Right lobe of liver (tissue), 6 donors: ENCODE data around the gene TNFRSF8. TPM values are rescaled to one million over a fixed set of nuclear protein-coding genes. Genes with fewer than 3 reads are reported as not detected.

ENCODE experiments used
- ATAC-seq, 4 donors: fragments of 200-7000 bp; cut with Tn5 transposase; one replicate each; pipeline ENCODE4 v1.9.1; 2020; ENCODE audit warnings: mild to moderate bottlenecking in 4 of 4, moderate library complexity in 4 of 4
- DNase-seq, 3 donors: peaks; one replicate each; pipeline ENCODE4 v3.0.0-alpha.2; 2020
- H3K27ac ChIP-seq, 3 donors: fragments of 200-600 bp; one replicate each; pipeline ENCODE4 v1.8.0; 2022
- H3K27me3 ChIP-seq, 2 donors: fragments of 200-600 bp; one replicate each; pipeline ENCODE4 v1.8.0; 2022
- H3K36me3 ChIP-seq, 4 donors: fragments of 200-600 bp; sonication (generic) in 1 of 4; one replicate each; pipeline versions ENCODE4 v1.5.1 to v1.8.0; 2017 to 2022; ENCODE audit warnings: control low read depth in 1 of 4
- H3K4me1 ChIP-seq, 4 donors: fragments of 200-600 bp; sonication (generic) in 1 of 4; one replicate each; pipeline versions ENCODE4 v1.5.1 to v1.8.0; 2017 to 2022; ENCODE audit warnings: control low read depth in 1 of 4
- H3K4me3 ChIP-seq, 3 donors: fragments of 200-600 bp; one replicate each; pipeline ENCODE4 v1.8.0; 2022
- H3K9me3 ChIP-seq, 4 donors: fragments of 200-600 bp; sonication (generic) in 1 of 4; one replicate each; pipeline versions ENCODE4 v1.5.1 to v1.8.0; 2017 to 2022; ENCODE audit warnings: control low read depth in 1 of 4
- POLR2A ChIP-seq: fragments of 450-650 bp; IDR thresholded peaks from one replicate; pipeline ENCODE4 v1.6.1; 2017; ENCODE audit warnings: antibody characterized with exemption, mild to moderate bottlenecking
- WGBS: methylation state at CpG from one replicate; pipeline ENCODE4 v1.1.6; 2018; ENCODE audit warnings: low coverage, low lambda C conversion rate; ENCODE audit not compliant: insufficient coverage; ENCODE audit errors: missing lambda C conversion rate; 5-methylcytosine and 5-hydroxymethylcytosine counted together
- intact Hi-C, 2 donors: fragments of 100-400 bp; cut with DNase I; formaldehyde crosslinking; loops; one replicate each; pipeline versions ENCODE4 v1.11.2 to v1.14.1; 2022
- total RNA-seq, 6 experiments: library from RNA; depleted of rRNA in 2 of 6; stranded (reverse); fragments of >200 nt in 2 of 6; fragmentation: NEBNext Ultra II Directional in 3 of 6; extraction: Animal tissue kit (Norgen Biotek cat#: 25700) in 3 of 6; gene quantifications; one replicate each; pipeline versions ENCODE4 v1.1.0 to v1.2.4, GENCODE V29; 2016 to 2023
- TF ChIP-seq, protein P1 (sequence below), 4 donors: fragments of 200-600 bp in 3 of 4; fragments of 450-650 bp in 1 of 4; IDR thresholded peaks; one replicate each; pipeline versions ENCODE4 v1.5.1 to v1.8.0; 2016 to 2022; ENCODE audit warnings: antibody characterized with exemption in 4 of 4, mild to moderate bottlenecking in 2 of 4
- donor health status: DM: no; HTN: yes; CAD: no.
- donor health status: DM: no; HTN: no; CAD: no.
- donor health status: DM: no; HTN: no; CAD: no.
- donor health status: DM: no; HTN: yes; CAD: no.
- donor health status: DM: no; HTN: yes; CAD: no.

Gene TNFRSF8
- total RNA-seq, 6 experiments from 2014 or later: 0.12 to 0.29 (median 0.19) TPM; not detected in 1

DNA sequence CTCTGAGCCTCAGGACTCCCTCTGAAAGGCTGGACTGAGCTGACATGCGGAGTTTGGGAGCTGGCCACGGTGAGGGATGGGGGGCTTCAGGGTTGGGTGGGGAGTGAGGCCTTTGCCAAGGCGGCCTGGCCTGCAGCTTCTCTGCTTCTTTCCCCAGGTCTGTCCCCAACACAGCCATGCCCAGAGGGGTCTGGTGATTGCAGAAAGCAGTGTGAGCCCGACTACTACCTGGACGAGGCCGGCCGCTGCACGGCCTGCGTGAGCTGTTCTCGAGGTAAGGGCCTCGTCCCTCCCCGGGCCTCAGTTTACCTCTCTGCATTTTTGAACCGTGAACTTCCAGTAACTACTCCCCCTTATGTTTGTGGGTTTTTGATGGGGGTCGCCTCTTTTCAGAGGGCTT is 48.6 kb downstream of the TNFRSF8 start:
- no peak overlapping the region for H3K4me3 ChIP-seq
- no peaks in the 10 kb centered on the region for H3K27me3 ChIP-seq
- H3K9me3 ChIP-seq: no peaks in the 10 kb centered on the region
- no peak overlapping the region for H3K27ac ChIP-seq
- 62% methylated on average over 7 of the region's 14 CpGs for WGBS
- ATAC-seq: no peak
- intact Hi-C loops: no loop called here
- no peak for DNase-seq
- TF ChIP-seq, protein P1, sequence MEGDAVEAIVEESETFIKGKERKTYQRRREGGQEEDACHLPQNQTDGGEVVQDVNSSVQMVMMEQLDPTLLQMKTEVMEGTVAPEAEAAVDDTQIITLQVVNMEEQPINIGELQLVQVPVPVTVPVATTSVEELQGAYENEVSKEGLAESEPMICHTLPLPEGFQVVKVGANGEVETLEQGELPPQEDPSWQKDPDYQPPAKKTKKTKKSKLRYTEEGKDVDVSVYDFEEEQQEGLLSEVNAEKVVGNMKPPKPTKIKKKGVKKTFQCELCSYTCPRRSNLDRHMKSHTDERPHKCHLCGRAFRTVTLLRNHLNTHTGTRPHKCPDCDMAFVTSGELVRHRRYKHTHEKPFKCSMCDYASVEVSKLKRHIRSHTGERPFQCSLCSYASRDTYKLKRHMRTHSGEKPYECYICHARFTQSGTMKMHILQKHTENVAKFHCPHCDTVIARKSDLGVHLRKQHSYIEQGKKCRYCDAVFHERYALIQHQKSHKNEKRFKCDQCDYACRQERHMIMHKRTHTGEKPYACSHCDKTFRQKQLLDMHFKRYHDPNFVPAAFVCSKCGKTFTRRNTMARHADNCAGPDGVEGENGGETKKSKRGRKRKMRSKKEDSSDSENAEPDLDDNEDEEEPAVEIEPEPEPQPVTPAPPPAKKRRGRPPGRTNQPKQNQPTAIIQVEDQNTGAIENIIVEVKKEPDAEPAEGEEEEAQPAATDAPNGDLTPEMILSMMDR (IDR thresholded peaks at IDR 0.05): no peak
- TF ChIP-seq POLR2A: no peak
- no peaks in the 10 kb centered on the region for H3K36me3 ChIP-seq
- H3K4me1 ChIP-seq: no peaks in the 10 kb centered on the region

DNA sequence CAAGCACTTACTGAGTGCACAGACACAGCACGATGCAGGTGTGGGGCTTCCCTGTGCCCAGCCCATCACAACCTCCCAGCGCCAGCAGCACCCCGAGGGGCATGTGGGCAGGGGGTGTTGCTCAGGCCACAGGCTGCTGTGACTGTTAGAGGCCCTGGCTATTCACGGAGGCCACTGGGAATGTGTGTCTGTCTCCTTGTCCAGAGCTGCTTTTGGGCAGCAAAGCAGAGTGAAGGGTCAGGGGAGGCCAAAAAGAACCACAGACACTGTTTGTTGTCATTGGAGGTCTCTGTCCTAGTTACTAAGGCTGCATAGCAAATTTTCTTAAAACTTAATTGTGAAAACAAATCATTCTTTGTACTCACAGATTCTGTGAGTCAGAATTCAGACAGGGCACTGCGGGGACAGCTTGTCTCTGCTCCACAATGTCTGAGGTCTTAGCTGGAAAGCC is 49.6 kb downstream of the TNFRSF8 start:
- no peak overlapping the region for H3K27ac ChIP-seq
- no peaks in the 10 kb centered on the region for H3K36me3 ChIP-seq
- H3K27me3 ChIP-seq: no peaks in the 10 kb centered on the region
- intact Hi-C loops: no loop called here
- H3K4me1 ChIP-seq: no peaks in the 10 kb centered on the region
- 60% methylated on average over 4 of the region's 5 CpGs for WGBS
- TF ChIP-seq POLR2A: no peak
- TF ChIP-seq, protein P1 (IDR thresholded peaks at IDR 0.05): no peak
- no peak for ATAC-seq
- H3K9me3 ChIP-seq: no peaks in the 10 kb centered on the region
- DNase-seq: no peak
- no peak overlapping the region for H3K4me3 ChIP-seq

DNA sequence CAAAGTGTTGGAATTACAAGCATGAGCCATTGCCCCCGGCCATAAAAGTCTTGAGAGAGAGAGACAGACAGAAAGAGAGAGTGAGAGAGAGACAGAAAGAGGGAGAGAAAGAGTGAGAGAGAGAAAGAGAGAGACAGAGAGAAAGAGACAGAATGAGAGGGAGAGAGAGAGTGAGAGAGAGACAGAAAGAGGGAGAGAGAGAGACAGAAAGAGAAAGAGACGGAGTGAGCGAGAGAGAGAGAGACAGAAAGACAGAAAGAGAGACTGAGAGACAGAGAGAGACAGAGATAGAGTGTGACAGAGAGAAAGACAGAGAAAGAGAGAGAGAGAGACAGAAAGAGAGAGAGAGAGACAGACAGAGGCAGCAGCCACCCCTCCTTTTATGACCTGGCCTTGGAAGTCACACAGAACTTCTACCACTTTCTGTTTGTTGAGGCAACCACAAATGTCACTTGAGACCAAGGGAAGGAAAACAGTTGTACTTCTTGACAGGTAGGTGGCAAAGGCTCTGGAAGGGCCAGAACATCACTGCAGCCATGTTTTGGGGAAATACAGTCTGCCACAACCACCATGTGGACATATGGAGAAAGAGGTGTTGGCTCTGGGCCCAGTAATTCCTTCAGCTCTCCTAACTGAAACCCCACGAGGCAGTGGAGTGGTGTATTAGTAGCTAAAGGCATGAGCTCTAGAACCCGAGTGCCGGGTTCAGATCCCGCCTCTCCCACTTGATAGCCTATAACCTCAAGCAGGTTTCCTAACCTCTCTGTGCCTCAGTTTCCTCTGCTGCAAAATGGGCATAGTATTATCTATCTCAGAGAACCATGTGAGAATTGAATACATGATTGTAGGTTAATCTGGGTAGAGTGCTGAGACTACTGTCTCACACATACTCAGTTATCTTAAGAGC is 50.6 kb downstream of the TNFRSF8 start:
- WGBS: 94% methylated on average over 6 of the region's 7 CpGs
- DNase-seq: no peak

DNA sequence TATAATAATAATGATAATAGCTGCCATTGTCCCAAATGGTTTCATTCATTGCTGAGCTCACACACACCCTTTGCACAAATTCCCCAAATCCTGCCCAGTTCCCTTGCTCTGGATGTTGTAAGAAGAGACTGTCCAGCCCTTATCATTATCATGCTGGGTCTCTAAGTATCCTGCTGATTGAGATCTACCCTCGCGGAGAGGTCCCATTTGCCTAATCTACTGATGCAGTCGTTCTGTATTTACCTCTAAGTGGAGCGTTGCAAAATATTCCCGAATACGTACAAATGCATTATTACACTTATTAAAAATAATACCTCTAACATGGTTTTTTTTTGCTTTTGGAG is 51.2 kb downstream of the TNFRSF8 start:
- H3K27me3 ChIP-seq: no peaks in the 10 kb centered on the region
- H3K36me3 ChIP-seq: no peaks in the 10 kb centered on the region
- WGBS: 59% methylated on average over 6 of the region's 6 CpGs
- intact Hi-C loops: no loop called here
- no peaks in the 10 kb centered on the region for H3K9me3 ChIP-seq
- H3K4me1 ChIP-seq: no peaks in the 10 kb centered on the region
- no peak overlapping the region for H3K27ac ChIP-seq
- no peak for TF ChIP-seq POLR2A
- TF ChIP-seq, protein P1 (IDR thresholded peaks at IDR 0.05): no peak
- H3K4me3 ChIP-seq: no peak overlapping the region
- DNase-seq (no peak), ATAC-seq (no peak)

More for the DNA sequence above, 50.6 kb downstream of the TNFRSF8 start:
- H3K4me3 ChIP-seq: no peak overlapping the region
- H3K4me1 ChIP-seq: no peaks in the 10 kb centered on the region
- no peak overlapping the region for H3K27ac ChIP-seq
- TF ChIP-seq, protein P1 (IDR thresholded peaks at IDR 0.05): no peak
- no peak for TF ChIP-seq POLR2A
- no peak for ATAC-seq
- no peaks in the 10 kb centered on the region for H3K36me3 ChIP-seq
- no peaks in the 10 kb centered on the region for H3K27me3 ChIP-seq
- intact Hi-C loops: no loop called here
- H3K9me3 ChIP-seq: no peaks in the 10 kb centered on the region
